ENCODE measurements around the gene UPK1B. TPM values are rescaled to one million over a fixed set of nuclear protein-coding genes. Genes with fewer than 3 reads are reported as not detected.

Gene UPK1B
- total and polyA plus RNA-seq, 9 of the 15 experiments (the other 6 are each of a cell fraction or from before 2014, with no cell fraction given) = 0.22 to 1.2 (median 0.51) TPM

DNA sequence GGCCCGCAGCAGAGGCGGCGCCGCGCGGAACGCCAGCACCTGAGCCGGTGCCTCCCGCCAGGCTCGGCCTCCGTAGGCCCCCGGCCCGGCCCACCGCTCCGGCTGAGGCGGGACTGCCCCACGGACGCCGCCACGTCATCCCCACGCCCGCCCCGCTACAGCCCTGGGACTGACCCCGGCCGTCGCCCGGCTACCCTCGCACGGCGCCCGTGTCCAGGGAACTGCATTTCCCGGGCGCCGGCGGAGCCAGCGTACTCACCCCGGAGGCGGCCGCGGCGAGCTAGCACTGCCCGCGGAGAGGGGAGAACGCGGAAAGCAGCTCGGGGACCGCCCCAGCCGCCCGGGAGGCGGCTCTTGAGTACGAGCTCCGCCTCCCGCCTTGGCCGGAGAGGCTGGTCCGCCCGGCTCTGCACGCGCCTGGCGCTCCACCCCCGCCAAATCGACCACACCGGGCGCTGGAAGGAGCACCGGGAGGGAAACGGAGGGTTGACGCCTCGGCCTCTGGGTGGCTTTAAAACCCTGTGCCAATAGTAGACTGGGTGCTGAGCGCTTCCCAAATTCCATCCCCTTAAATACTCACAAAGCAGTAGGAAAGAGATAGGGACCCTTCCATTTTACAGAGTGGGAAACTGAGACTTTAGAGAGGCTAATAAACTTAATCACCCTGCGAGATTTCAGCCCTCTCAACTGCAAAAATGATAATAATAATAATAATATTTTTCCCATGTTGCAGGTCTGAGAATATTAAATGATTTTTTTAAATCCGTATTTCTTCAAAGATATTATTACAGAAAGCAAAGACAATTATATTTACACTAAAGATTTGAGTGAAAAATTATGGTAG is 67.4 kb downstream of the UPK1B start, which contains the start of gene B4GALT4 (continued):
- TF ChIP-seq, protein P1, sequence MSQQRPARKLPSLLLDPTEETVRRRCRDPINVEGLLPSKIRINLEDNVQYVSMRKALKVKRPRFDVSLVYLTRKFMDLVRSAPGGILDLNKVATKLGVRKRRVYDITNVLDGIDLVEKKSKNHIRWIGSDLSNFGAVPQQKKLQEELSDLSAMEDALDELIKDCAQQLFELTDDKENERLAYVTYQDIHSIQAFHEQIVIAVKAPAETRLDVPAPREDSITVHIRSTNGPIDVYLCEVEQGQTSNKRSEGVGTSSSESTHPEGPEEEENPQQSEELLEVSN (IDR thresholded peaks at IDR 0.05; ENCODE audit: borderline replicate concordance in 1 of 2, extremely low read depth in 1 of 2, insufficient read depth in 1 of 2, insufficient read length in 1 of 2, low read depth in 1 of 2, low read length in 1 of 2, poor library complexity in 1 of 2, severe bottlenecking in 1 of 2) = peak; percentile 81 to 95
- TF ChIP-seq NCOA1 (IDR thresholded peaks at IDR 0.05; ENCODE audit: low read depth) (no peak), POLR2A (conservative IDR thresholded peaks at IDR 0.05) (peak; percentile 78), ZNF696 (CRISPR knock-in tag; conservative IDR thresholded peaks at IDR 0.05) (no peak), TBP (optimal IDR thresholded peaks at IDR 0.05; ENCODE audit: low read depth, low read length) (peak; percentile 83), POLR2AphosphoS5 (IDR thresholded peaks at IDR 0.05; ENCODE audit: control insufficient read depth, insufficient read depth, low read depth, low read length) (peak; percentile 76), NR2C2 (CRISPR knock-in tag; IDR thresholded peaks at IDR 0.05) (peak; percentile 33; the same call in 1 of the 2 replicates), NR2C2 (tag; IDR thresholded peaks at IDR 0.05) (peak; percentile 91), TARDBP (IDR thresholded peaks at IDR 0.05) (no peak), ZBTB7A (IDR thresholded peaks at IDR 0.05; ENCODE audit: borderline replicate concordance, control insufficient read depth, low read depth, low read length) (peak; percentile 42; the same call in 1 of the 2 replicates)
- TF ChIP-seq, protein P2, sequence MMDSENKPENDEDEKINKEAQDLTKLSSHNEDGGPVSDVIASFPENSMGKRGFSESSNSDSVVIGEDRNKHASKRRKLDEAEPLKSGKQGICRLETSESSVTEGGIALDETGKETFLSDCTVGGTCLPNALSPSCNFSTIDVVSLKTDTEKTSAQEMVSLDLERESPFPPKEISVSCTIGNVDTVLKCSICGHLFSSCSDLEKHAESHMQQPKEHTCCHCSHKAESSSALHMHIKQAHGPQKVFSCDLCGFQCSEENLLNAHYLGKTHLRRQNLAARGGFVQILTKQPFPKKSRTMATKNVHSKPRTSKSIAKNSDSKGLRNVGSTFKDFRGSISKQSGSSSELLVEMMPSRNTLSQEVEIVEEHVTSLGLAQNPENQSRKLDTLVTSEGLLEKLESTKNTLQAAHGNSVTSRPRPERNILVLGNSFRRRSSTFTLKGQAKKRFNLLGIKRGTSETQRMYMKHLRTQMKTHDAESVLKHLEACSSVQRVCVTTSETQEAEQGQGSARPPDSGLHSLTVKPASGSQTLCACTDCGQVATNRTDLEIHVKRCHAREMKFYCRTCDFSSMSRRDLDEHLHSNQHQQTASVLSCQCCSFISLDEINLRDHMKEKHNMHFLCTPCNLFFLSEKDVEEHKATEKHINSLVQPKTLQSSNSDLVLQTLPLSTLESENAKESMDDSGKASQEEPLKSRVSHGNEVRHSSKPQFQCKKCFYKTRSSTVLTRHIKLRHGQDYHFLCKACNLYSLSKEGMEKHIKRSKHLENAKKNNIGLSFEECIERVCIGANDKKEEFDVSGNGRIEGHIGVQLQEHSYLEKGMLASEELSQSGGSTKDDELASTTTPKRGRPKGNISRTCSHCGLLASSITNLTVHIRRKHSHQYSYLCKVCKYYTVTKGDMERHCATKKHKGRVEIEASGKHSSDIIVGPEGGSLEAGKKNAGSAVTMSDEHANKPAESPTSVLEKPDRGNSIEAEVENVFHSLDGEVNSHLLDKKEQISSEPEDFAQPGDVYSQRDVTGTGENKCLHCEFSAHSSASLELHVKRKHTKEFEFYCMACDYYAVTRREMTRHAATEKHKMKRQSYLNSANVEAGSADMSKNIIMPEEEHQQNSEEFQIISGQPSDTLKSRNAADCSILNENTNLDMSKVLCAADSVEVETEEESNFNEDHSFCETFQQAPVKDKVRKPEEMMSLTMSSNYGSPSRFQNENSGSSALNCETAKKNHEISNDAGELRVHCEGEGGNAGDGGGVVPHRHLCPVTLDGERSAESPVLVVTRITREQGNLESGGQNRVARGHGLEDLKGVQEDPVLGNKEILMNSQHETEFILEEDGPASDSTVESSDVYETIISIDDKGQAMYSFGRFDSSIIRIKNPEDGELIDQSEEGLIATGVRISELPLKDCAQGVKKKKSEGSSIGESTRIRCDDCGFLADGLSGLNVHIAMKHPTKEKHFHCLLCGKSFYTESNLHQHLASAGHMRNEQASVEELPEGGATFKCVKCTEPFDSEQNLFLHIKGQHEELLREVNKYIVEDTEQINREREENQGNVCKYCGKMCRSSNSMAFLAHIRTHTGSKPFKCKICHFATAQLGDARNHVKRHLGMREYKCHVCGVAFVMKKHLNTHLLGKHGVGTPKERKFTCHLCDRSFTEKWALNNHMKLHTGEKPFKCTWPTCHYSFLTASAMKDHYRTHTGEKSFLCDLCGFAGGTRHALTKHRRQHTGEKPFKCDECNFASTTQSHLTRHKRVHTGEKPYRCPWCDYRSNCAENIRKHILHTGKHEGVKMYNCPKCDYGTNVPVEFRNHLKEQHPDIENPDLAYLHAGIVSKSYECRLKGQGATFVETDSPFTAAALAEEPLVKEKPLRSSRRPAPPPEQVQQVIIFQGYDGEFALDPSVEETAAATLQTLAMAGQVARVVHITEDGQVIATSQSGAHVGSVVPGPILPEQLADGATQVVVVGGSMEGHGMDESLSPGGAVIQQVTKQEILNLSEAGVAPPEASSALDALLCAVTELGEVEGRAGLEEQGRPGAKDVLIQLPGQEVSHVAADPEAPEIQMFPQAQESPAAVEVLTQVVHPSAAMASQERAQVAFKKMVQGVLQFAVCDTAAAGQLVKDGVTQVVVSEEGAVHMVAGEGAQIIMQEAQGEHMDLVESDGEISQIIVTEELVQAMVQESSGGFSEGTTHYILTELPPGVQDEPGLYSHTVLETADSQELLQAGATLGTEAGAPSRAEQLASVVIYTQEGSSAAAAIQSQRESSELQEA (IDR thresholded peaks at IDR 0.05; ENCODE audit: low read depth) = peak; percentile 68
